GM12873 (cell line): ENCODE data around the gene FNIP2.

Source experiments
- CTCF ChIP-seq: IDR thresholded peaks from 2 replicates; pipeline ENCODE4 v1.5.1; 2012; ENCODE audit warnings: low read depth, mild to moderate bottlenecking, moderate library complexity, low read length, control low read depth; ENCODE audit not compliant: insufficient read depth; ENCODE audit errors: missing control alignments

FNIP2 gene

GRCh38 chr4:158827543-158827981, 58.7 kb downstream of the FNIP2 start:
- no peak for TF ChIP-seq CTCF

GRCh38 chr4:158829254-158829653, 60.4 kb downstream of the FNIP2 start:
- TF ChIP-seq CTCF = no peak

- no peak for TF ChIP-seq CTCF
These were observed 64.8 kb downstream of the FNIP2 start for GRCh38 chr4:158833602-158834001.

- no peak for TF ChIP-seq CTCF
These were observed 66.6 kb downstream of the FNIP2 start for GRCh38 chr4:158835226-158836001.

- no peak for TF ChIP-seq CTCF
These were observed 67.2 kb downstream of the FNIP2 start for GRCh38 chr4:158836002-158836369.

- no peak for TF ChIP-seq CTCF
These were observed 68.1 kb downstream of the FNIP2 start for GRCh38 chr4:158836828-158837449.

GRCh38 chr4:158837527-158838141, 68.8 kb downstream of the FNIP2 start:
- no peak for TF ChIP-seq CTCF
